Measurements from ENCODE around the gene PI16. TPM values are rescaled to one million over a fixed set of nuclear protein-coding genes. Genes with fewer than 3 reads are reported as not detected.

PI16 gene
- total and polyA plus RNA-seq, 2 of the 13 experiments (the other 11 are each of a cell fraction or from before 2014, with no cell fraction given) = not detected

DNA sequence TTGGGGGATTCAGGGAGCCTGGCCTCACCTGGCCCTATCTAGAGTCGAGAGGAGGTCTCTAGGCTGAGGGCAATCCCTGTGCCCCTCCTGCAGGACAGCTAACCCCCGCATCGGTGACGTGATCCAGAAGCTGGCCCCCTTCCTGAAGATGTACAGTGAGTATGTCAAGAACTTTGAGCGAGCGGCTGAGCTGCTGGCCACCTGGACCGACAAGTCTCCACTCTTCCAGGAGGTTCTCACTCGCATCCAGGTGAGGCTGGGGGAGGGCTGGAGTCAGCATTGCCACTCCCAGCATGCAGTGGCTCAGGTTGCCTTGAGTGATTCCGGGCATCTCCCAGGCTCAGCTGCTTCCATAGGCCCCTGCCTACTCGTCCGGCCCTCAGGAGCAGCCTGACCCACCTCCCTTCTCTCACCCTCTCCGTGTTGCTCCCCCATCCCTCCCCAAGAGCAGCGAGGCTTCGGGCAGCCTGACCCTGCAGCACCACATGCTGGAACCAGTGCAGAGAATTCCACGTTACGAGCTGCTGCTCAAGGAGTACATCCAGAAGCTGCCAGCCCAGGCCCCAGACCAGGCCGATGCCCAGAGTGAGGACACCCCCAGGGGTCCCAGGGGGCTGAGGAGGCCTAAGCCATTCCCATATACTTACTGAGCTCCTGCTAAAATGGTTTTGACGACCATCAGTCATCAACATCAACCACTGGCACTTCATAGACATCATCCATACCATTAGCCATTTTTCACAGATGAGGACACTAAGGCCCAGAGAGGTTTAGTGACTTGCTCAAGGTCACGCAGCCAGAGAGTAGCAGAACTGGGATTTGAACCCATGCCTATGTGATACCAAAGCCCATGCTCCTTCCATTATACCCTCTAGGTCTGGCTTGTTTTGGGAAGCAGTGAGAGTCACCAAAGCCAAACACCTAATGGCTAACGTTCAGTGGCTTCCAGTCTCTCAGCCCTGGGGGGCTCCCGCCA lies 59.3 kb downstream of the PI16 start:
- H3K4me1 ChIP-seq (ENCODE audit: insufficient read depth, low read length) = peaks cover 11% of the 10 kb centered on the region
- no peak overlapping the region for H3K4me3 ChIP-seq (replicated peaks in 1 of 3; ENCODE audit: insufficient read depth in 1 of 3, low read depth in 2 of 3, low read length in 3 of 3)
- no peaks in the 10 kb centered on the region for H3K79me2 ChIP-seq (ENCODE audit: insufficient read depth, low read length)
- CTCF ChIA-PET (ENCODE audit: low intra/inter-chr PET ratio, low total read pairs) = no interaction called here
- in situ Hi-C loops (cut with HindIII; ENCODE audit: extremely low pct_ligation_motif_present, low pct_unique_long_range_greater_than_20kb) (loop anchor here (10.0 kb wide), 2 partner anchors 129 to 239 kb away; partner anchors contain the start of gene C6orf89), intact Hi-C loops (cut with micrococcal nuclease; ENCODE audit: unreplicated experiment) (no loop called here)
- POLR2A ChIA-PET = no interaction called here
- no TSS peak for BruUV-seq (replicated peaks)
- FAIRE-seq = no peak
- H3K4me2 ChIP-seq (ENCODE audit: low read depth, low read length) = no peak overlapping the region
- TF ChIP-seq ZNF768 (CRISPR knock-in tag; IDR thresholded peaks at IDR 0.05) (peak; percentile 38; the same call in 1 of the 2 replicates), ZKSCAN1 (IDR thresholded peaks at IDR 0.05; ENCODE audit: low read length) (no peak), NFIB (CRISPR knock-in tag; IDR thresholded peaks at IDR 0.05; ENCODE audit: borderline replicate concordance) (0 out of 2 replicates have a peak, but pooled peaks have one; percentile 19), MED8 (CRISPR knock-in tag; IDR thresholded peaks at IDR 0.05; ENCODE audit: insufficient replicate concordance) (no peak), HES4 (CRISPR knock-in tag; IDR thresholded peaks at IDR 0.05; ENCODE audit: borderline replicate concordance) (no peak), ZNF432 (CRISPR knock-in tag; IDR thresholded peaks at IDR 0.05; ENCODE audit: borderline replicate concordance) (no peak), ZFP1 (CRISPR knock-in tag; IDR thresholded peaks at IDR 0.05) (no peak)
- TF ChIP-seq, protein P1, sequence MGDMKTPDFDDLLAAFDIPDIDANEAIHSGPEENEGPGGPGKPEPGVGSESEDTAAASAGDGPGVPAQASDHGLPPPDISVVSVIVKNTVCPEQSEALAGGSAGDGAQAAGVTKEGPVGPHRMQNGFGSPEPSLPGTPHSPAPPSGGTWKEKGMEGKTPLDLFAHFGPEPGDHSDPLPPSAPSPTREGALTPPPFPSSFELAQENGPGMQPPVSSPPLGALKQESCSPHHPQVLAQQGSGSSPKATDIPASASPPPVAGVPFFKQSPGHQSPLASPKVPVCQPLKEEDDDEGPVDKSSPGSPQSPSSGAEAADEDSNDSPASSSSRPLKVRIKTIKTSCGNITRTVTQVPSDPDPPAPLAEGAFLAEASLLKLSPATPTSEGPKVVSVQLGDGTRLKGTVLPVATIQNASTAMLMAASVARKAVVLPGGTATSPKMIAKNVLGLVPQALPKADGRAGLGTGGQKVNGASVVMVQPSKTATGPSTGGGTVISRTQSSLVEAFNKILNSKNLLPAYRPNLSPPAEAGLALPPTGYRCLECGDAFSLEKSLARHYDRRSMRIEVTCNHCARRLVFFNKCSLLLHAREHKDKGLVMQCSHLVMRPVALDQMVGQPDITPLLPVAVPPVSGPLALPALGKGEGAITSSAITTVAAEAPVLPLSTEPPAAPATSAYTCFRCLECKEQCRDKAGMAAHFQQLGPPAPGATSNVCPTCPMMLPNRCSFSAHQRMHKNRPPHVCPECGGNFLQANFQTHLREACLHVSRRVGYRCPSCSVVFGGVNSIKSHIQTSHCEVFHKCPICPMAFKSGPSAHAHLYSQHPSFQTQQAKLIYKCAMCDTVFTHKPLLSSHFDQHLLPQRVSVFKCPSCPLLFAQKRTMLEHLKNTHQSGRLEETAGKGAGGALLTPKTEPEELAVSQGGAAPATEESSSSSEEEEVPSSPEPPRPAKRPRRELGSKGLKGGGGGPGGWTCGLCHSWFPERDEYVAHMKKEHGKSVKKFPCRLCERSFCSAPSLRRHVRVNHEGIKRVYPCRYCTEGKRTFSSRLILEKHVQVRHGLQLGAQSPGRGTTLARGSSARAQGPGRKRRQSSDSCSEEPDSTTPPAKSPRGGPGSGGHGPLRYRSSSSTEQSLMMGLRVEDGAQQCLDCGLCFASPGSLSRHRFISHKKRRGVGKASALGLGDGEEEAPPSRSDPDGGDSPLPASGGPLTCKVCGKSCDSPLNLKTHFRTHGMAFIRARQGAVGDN (CRISPR knock-in tag; IDR thresholded peaks at IDR 0.05) = 0 out of 2 replicates have a peak, but pooled peaks have one; percentile 16
- TF ChIP-seq, protein P2, sequence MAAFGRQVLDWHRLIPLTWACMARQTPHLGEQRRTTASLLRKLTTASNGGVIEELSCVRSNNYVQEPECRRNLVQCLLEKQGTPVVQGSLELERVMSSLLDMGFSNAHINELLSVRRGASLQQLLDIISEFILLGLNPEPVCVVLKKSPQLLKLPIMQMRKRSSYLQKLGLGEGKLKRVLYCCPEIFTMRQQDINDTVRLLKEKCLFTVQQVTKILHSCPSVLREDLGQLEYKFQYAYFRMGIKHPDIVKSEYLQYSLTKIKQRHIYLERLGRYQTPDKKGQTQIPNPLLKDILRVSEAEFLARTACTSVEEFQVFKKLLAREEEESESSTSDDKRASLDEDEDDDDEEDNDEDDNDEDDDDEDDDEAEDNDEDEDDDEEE (CRISPR knock-in tag; IDR thresholded peaks at IDR 0.05) = no peak
- TF ChIP-seq, protein P3, sequence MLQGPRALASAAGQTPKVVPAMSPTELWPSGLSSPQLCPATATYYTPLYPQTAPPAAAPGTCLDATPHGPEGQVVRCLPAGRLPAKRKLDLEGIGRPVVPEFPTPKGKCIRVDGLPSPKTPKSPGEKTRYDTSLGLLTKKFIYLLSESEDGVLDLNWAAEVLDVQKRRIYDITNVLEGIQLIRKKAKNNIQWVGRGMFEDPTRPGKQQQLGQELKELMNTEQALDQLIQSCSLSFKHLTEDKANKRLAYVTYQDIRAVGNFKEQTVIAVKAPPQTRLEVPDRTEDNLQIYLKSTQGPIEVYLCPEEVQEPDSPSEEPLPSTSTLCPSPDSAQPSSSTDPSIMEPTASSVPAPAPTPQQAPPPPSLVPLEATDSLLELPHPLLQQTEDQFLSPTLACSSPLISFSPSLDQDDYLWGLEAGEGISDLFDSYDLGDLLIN (CRISPR knock-in tag; IDR thresholded peaks at IDR 0.05; ENCODE audit: borderline replicate concordance) = no peak
- no peaks in the 10 kb centered on the region for H4K20me1 ChIP-seq (ENCODE audit: insufficient read depth, low read length)
- no peak overlapping the region for H2AFZ ChIP-seq (ENCODE audit: low read length)
- no peak overlapping the region for H3K9ac ChIP-seq (ENCODE audit: insufficient read depth, low read depth, low read length)
- no peak overlapping the region for H3K27ac ChIP-seq (ENCODE audit: extremely low read length, insufficient read depth, low read length)
- H3K27me3 ChIP-seq (ENCODE audit: control insufficient read depth in 1 of 2, insufficient read depth in 2 of 2, low read length in 2 of 2) = peaks cover 8 to 51% of the 10 kb centered on the region in 2 experiments; a peak in 4 of 5 replicates
- 30% methylated on average over 20 of the region's 21 CpGs for WGBS (ENCODE audit: low lambda C conversion rate)
- ATAC-seq = no peak
- no peaks in the 10 kb centered on the region for H3K9me3 ChIP-seq (ENCODE audit: low read length)
- H3K36me3 ChIP-seq (replicated peaks in 1 of 2; ENCODE audit: control insufficient read depth in 1 of 2, insufficient read depth in 2 of 2, low read length in 2 of 2) = no peaks in the 10 kb centered on the region
- no peak for DNase-seq (ENCODE audit: low spot score)

Data from HepG2 (cell line).